ENCODE results near the gene KAZN.

Gene KAZN

GRCh38 chr1:15056515-15057285 lies 458.2 kb downstream of the KAZN start:
- DNase-seq (ENCODE audit: insufficient read length, low spot score) (no peak), FAIRE-seq (no peak)
- TF ChIP-seq, protein P1, sequence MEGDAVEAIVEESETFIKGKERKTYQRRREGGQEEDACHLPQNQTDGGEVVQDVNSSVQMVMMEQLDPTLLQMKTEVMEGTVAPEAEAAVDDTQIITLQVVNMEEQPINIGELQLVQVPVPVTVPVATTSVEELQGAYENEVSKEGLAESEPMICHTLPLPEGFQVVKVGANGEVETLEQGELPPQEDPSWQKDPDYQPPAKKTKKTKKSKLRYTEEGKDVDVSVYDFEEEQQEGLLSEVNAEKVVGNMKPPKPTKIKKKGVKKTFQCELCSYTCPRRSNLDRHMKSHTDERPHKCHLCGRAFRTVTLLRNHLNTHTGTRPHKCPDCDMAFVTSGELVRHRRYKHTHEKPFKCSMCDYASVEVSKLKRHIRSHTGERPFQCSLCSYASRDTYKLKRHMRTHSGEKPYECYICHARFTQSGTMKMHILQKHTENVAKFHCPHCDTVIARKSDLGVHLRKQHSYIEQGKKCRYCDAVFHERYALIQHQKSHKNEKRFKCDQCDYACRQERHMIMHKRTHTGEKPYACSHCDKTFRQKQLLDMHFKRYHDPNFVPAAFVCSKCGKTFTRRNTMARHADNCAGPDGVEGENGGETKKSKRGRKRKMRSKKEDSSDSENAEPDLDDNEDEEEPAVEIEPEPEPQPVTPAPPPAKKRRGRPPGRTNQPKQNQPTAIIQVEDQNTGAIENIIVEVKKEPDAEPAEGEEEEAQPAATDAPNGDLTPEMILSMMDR (IDR thresholded peaks at IDR 0.05; ENCODE audit: insufficient read depth, missing control alignments), result no peak

GRCh38 chr1:15057834-15058233 lies 459.3 kb downstream of the KAZN start:
- TF ChIP-seq, protein P1 (IDR thresholded peaks at IDR 0.05; ENCODE audit: insufficient read depth, missing control alignments), result no peak
- no peak for DNase-seq (ENCODE audit: insufficient read length, low spot score)
- FAIRE-seq, result no peak

DNA sequence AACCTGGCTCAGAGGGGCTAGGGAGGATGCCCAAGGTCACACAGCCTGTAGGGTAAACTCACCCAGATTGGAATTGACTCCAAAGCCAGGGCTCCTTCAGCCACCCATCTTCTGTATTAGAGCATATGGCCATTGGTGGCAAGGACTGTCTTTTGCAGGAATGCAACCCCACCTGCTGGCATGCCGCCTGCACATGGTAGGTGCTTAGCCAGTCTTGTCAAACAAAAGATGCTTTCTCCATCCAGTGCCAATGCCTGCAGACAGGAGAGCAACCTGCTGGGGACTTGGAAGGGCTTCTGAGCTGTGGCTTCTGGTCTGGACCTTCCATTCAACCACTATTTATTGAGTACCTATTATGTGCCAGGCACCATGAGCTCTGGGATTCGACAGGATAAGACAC lies 459.8 kb downstream of the KAZN start:
- TF ChIP-seq, protein P1 (IDR thresholded peaks at IDR 0.05; ENCODE audit: insufficient read depth, missing control alignments), result no peak
- no peak for FAIRE-seq
- DNase-seq (ENCODE audit: insufficient read length, low spot score), result no peak

DNA sequence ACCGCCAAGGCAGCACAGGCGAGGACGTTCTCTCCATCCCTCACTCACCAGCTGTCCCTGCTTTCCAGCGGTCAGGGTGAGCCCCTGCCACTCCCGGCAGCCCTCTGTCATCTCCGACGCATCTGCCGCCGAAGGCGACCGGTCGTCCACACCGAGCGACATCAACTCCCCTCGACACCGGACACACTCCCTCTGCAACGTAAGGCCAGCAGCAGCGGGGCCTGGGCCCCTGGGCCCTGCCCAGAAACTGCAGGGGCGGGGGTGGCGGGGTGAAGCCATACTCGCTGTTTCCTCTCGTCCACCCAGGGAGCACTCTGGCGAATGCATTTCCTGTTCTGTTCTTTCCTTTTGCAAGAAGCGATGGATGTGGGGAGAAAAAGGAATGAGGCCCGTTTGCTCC lies 461.6 kb downstream of the KAZN start:
- DNase-seq (ENCODE audit: insufficient read length, low spot score) (no peak), FAIRE-seq (no peak)

DNA sequence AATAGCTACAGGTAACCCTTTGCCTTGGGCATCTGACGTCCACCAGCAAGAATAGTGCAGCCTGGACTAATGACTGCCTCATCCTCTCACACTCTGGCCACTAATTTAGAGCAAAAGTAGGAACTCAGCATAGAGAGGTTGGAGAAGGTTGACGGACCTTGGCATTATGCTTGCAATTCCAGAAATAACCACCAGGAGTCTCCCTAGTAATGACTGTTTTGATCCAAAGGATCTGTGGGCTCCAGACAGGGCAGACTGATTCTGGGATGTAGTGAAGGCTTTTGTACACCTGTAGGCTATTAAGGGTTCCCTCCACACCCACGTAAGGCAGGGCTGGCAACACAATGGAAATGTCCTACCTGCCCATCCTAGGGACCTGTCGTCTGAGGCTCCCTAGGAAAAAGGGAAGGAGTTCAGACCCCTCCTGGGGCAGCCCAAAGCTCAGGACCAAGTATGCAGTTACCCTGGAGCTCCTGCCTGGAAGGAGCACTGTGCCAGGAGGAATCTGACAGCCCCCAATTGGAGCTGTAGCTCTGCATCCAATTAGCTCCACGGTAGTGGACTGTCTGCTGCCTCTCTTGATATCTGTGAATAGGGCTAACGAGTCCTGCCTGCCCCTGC lies 464.1 kb downstream of the KAZN start:
- TF ChIP-seq, protein P1 (IDR thresholded peaks at IDR 0.05; ENCODE audit: insufficient read depth, missing control alignments), result peak; percentile 21
- FAIRE-seq (no peak), DNase-seq (ENCODE audit: insufficient read length, low spot score) (no peak)

More for the DNA sequence above, 461.6 kb downstream of the KAZN start:
- TF ChIP-seq, protein P1 (IDR thresholded peaks at IDR 0.05; ENCODE audit: insufficient read depth, missing control alignments), result no peak

- no peak for DNase-seq (ENCODE audit: insufficient read length, low spot score)
- TF ChIP-seq, protein P1 (IDR thresholded peaks at IDR 0.05; ENCODE audit: insufficient read depth, missing control alignments), result no peak
- no peak for FAIRE-seq
Observed at GRCh38 chr1:15063346-15063745, 464.9 kb downstream of the KAZN start.

- DNase-seq (ENCODE audit: insufficient read length, low spot score), result no peak
- TF ChIP-seq, protein P1 (IDR thresholded peaks at IDR 0.05; ENCODE audit: insufficient read depth, missing control alignments), result no peak
- no peak for FAIRE-seq
Observed at GRCh38 chr1:15063783-15064182, 465.3 kb downstream of the KAZN start.
